HFFc6 (cell line): ENCODE results near the gene PLG. TPM values are rescaled to one million over a fixed set of nuclear protein-coding genes. Genes with fewer than 3 reads are reported as not detected.
"Not testable (repeated sequence)": the region's sequence is repeated elsewhere in the genome, so short reads cannot be mapped to it uniquely, and the experiment has no call there.

Experiments used
- DNase-seq: peaks from one replicate; pipeline ENCODE4 v3.0.0-alpha.2; 2018
- H3K27ac Mint-ChIP-seq: 2 replicates; pipeline ENCODE4 v1.8.0; 2020; ENCODE audit warnings: mild to moderate bottlenecking, mixed read lengths
- H3K27me3 Mint-ChIP-seq: 2 replicates; pipeline ENCODE4 v1.8.0; 2021; ENCODE audit warnings: mild to moderate bottlenecking, moderate library complexity, mixed read lengths; ENCODE audit not compliant: insufficient read depth
- H3K36me3 Mint-ChIP-seq: 2 replicates; pipeline ENCODE4 v1.8.0; 2021; ENCODE audit warnings: low read depth, mixed read lengths
- H3K4me1 Mint-ChIP-seq: 2 replicates; pipeline ENCODE4 v1.8.0; 2020; ENCODE audit warnings: low read depth, mixed read lengths
- H3K4me3 Mint-ChIP-seq: 2 replicates; pipeline ENCODE4 v1.8.0; 2020; ENCODE audit warnings: mild to moderate bottlenecking, moderate library complexity, mixed read lengths
- H3K9me3 Mint-ChIP-seq: 2 replicates; pipeline ENCODE4 v1.8.0; 2020; ENCODE audit warnings: mild to moderate bottlenecking, mixed read lengths
- total RNA-seq, 6 experiments: library from RNA; stranded (reverse); fragmentation: NEBNext Ultra II Directional; extraction: Animal tissue kit (Norgen Biotek cat#: 25700); gene quantifications; 2 replicates in 1 of 6; 3 replicates in 5 of 6; pipeline ENCODE4 v1.2.3, GENCODE V29; 2021
- TF ChIP-seq, protein P1 (sequence below): fragments of 200-600 bp; sonication (generic); IDR thresholded peaks from 2 replicates; pipeline ENCODE4 v1.5.0; 2021; ENCODE audit warnings: antibody characterized with exemption, mild to moderate bottlenecking

The PLG gene
- total RNA-seq, 6 experiments from 2014 or later, result not detected

- no peak overlapping the region for H3K27ac Mint-ChIP-seq
- TF ChIP-seq, protein P1, sequence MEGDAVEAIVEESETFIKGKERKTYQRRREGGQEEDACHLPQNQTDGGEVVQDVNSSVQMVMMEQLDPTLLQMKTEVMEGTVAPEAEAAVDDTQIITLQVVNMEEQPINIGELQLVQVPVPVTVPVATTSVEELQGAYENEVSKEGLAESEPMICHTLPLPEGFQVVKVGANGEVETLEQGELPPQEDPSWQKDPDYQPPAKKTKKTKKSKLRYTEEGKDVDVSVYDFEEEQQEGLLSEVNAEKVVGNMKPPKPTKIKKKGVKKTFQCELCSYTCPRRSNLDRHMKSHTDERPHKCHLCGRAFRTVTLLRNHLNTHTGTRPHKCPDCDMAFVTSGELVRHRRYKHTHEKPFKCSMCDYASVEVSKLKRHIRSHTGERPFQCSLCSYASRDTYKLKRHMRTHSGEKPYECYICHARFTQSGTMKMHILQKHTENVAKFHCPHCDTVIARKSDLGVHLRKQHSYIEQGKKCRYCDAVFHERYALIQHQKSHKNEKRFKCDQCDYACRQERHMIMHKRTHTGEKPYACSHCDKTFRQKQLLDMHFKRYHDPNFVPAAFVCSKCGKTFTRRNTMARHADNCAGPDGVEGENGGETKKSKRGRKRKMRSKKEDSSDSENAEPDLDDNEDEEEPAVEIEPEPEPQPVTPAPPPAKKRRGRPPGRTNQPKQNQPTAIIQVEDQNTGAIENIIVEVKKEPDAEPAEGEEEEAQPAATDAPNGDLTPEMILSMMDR, result no peak
- no peak for DNase-seq
These were observed 16.1 kb upstream of the PLG start for GRCh38 chr6:160685762-160686450.

DNA sequence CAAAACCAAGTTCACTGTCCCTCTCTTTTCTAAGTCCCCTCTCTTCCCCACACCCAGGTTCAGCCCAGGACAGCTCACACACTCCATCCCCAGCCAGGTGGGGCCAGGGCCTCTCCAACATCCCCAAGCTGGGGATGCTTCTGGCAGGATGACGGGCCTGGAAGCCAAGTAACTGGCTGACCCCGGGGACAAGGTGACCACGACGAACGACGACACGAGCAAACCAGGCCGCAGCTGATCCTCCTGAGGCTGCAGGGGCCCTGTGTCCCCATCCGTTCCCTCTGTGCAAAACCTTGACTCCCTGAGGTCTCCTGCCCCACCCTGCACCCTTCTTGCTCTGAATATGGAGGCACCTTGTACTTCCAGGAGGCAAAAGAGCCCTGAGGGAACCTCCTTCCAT, 11.6 kb upstream of the PLG start:
- no peaks in the 10 kb centered on the region for H3K4me1 Mint-ChIP-seq

More at GRCh38 chr6:160685762-160686450, 16.1 kb upstream of the PLG start:
- H3K9me3 Mint-ChIP-seq, result peaks cover 18% of the 10 kb centered on the region
- peaks cover 7% of the 10 kb centered on the region; the same call in 1 of the 2 replicates for H3K36me3 Mint-ChIP-seq
- H3K4me3 Mint-ChIP-seq, result no peak overlapping the region
- H3K4me1 Mint-ChIP-seq, result no peaks in the 10 kb centered on the region
- H3K27me3 Mint-ChIP-seq, result no peaks in the 10 kb centered on the region

GRCh38 chr6:160691617-160692016, 10.4 kb upstream of the PLG start:
- H3K36me3 Mint-ChIP-seq, result peaks cover 11% of the 10 kb centered on the region
- H3K4me3 Mint-ChIP-seq, result no peak overlapping the region
- TF ChIP-seq, protein P1, result no peak
- no peaks in the 10 kb centered on the region for H3K27me3 Mint-ChIP-seq
- DNase-seq, result no peak
- H3K27ac Mint-ChIP-seq, result no peak overlapping the region
- H3K4me1 Mint-ChIP-seq, result no peaks in the 10 kb centered on the region
- H3K9me3 Mint-ChIP-seq, result peaks cover 50% of the 10 kb centered on the region

More for the DNA sequence above, 11.6 kb upstream of the PLG start:
- DNase-seq, result no peak
- peaks cover 47% of the 10 kb centered on the region for H3K9me3 Mint-ChIP-seq
- H3K4me3 Mint-ChIP-seq, result no peak overlapping the region
- TF ChIP-seq, protein P1, result no peak
- no peaks in the 10 kb centered on the region for H3K27me3 Mint-ChIP-seq
- no peak overlapping the region for H3K27ac Mint-ChIP-seq
- H3K36me3 Mint-ChIP-seq, result peaks cover 10% of the 10 kb centered on the region

GRCh38 chr6:160692369-160692959, 9.6 kb upstream of the PLG start:
- TF ChIP-seq, protein P1, result no peak
- H3K36me3 Mint-ChIP-seq, result peaks cover 11% of the 10 kb centered on the region
- no peaks in the 10 kb centered on the region for H3K27me3 Mint-ChIP-seq
- no peaks in the 10 kb centered on the region for H3K4me1 Mint-ChIP-seq
- peaks cover 50% of the 10 kb centered on the region for H3K9me3 Mint-ChIP-seq
- DNase-seq, result no peak
- H3K4me3 Mint-ChIP-seq, result no peak overlapping the region
- no peak overlapping the region for H3K27ac Mint-ChIP-seq

DNA sequence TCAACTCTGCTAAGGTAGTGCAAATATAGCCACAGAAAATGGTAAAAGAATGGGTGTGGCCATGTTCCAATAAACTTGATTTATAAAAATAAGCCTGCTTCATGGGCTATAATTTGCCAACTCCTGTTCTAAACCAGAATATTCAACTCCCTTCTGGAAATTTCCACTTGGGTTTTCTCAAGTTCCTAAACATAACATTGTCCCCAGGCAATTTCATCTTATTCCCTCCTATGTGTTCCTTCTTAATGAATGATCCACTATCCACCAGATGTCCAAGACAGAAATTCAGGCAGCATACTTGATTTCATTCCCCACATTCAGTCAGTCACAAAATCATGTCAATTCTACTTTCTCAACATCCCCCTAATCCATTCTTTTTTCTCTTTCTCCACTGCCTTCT, 7.0 kb upstream of the PLG start:
- not testable (repeated sequence) for H3K36me3 Mint-ChIP-seq, H3K27me3 Mint-ChIP-seq, H3K27ac Mint-ChIP-seq, H3K4me3 Mint-ChIP-seq, H3K4me1 Mint-ChIP-seq
- peak; percentile 7 for DNase-seq
- H3K9me3 Mint-ChIP-seq, result peaks cover 57% of the 10 kb centered on the region

DNA sequence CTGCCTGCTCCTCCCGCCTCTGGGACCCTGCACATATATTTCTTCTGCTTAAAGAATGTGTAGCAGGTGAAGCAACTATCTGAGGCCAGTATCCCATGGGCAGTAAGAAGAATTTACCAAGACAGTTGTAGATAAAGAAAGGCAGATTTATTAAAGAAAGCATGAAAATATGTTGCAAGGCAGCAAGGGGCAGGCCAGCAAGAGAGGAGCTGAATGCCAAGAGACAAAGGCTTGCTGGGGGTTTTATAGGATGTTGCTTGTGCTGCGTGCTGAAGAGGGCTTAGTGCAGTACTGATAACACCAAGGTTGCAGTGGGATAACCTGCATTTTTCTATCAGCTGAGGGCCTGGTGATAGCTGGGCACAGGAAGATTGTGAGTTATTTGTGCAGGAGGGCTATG, 6.4 kb upstream of the PLG start:
- H3K27me3 Mint-ChIP-seq, H3K36me3 Mint-ChIP-seq, DNase-seq, H3K27ac Mint-ChIP-seq, H3K4me3 Mint-ChIP-seq, H3K4me1 Mint-ChIP-seq: not testable (repeated sequence)
- H3K9me3 Mint-ChIP-seq, result peaks cover 51% of the 10 kb centered on the region

DNA sequence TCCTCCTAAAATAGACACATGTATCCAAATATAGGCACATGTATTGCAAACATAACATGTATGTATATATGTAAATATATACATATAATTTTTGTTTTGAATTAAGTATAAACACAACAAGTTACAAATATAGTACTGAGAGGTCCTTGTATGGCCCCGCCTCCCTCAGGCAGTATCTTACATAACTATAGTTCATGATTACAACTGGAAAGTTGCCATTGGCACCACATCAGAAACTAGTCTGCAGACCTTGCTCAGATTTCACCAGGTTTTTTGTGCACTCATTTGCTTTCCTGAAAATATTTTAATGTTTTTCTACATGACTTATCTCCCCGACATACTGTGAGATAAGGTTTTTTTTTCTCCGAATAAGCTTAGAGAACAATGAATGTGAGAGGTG, 5.2 kb upstream of the PLG start:
- not testable (repeated sequence) for H3K4me3 Mint-ChIP-seq, H3K27me3 Mint-ChIP-seq, H3K27ac Mint-ChIP-seq, H3K36me3 Mint-ChIP-seq, DNase-seq, H3K4me1 Mint-ChIP-seq
- peaks cover 47% of the 10 kb centered on the region for H3K9me3 Mint-ChIP-seq
